Measurements from ENCODE around the gene ARHGAP10. TPM values are rescaled to one million over a fixed set of nuclear protein-coding genes. Genes with fewer than 3 reads are reported as not detected.

The ARHGAP10 gene
- total RNA-seq, 1 donor from 2014 or later: 30.5 TPM

Small RNA genes lying within 50 kb of the gene (microRNA-seq; reads per million reads assigned to microRNA genes)
- gene MIR4799: 1.2 reads per million

Other genes starting within 250 kb of the ARHGAP10 start
- 34.7 to 38.7 TPM (median 37.6 TPM) in 3 replicates for gene TMEM184C, start 114.7 kb upstream of the ARHGAP10 start, total RNA-seq
- gene PRMT9, start 47.9 kb upstream of the ARHGAP10 start, total RNA-seq: 13.6 to 14.8 TPM (median 13.6 TPM) in 3 replicates